Ascending aorta (tissue), 2 donors: ENCODE results near the gene LRBA. TPM values are rescaled to one million over a fixed set of nuclear protein-coding genes. Genes with fewer than 3 reads are reported as not detected.

Source experiments
- DNase-seq, 2 donors: peaks; one replicate each; pipeline ENCODE4 v3.0.0-alpha.2; 2019; ENCODE audit warnings: low spot score in 2 of 2
- H3K27ac ChIP-seq, 2 donors: fragments of 200-600 bp; sonication (generic); one replicate each; pipeline ENCODE4 v1.5.1; 2016 to 2017; ENCODE audit warnings: mild to moderate bottlenecking in 1 of 2
- H3K27me3 ChIP-seq: fragments of 200-600 bp; sonication (generic); one replicate; pipeline ENCODE4 v1.5.1; 2017
- H3K36me3 ChIP-seq, 2 donors: fragments of 200-600 bp; sonication (generic); one replicate each; pipeline ENCODE4 v1.5.1; 2016
- H3K4me1 ChIP-seq, 2 donors: fragments of 200-600 bp; sonication (generic); one replicate each; pipeline ENCODE4 v1.5.1; 2016 to 2017; ENCODE audit warnings: mild to moderate bottlenecking in 1 of 2
- H3K4me3 ChIP-seq, 2 donors: fragments of 200-600 bp; sonication (generic); one replicate each; pipeline ENCODE4 v1.5.1; 2016 to 2017; ENCODE audit warnings: mild to moderate bottlenecking in 1 of 2
- H3K9me3 ChIP-seq, 2 donors: fragments of 200-600 bp; sonication (generic); one replicate each; pipeline ENCODE4 v1.5.1; 2016
- CTCF ChIP-seq, 3 experiments: fragments of 200-600 bp in 2 of 3; fragments of 450-650 bp in 1 of 3; sonication (generic) in 2 of 3; IDR thresholded peaks; one replicate each; pipeline ENCODE4 v1.5.1; 2016 to 2019; ENCODE audit warnings: antibody characterized with exemption in 3 of 3, mild to moderate bottlenecking in 1 of 3, moderate library complexity in 1 of 3
- intact Hi-C: fragments of 100-400 bp; cut with DNase I; formaldehyde crosslinking; loops from one replicate; pipeline ENCODE4 v1.15.1; 2023
- total RNA-seq: library from RNA; depleted of rRNA; stranded (reverse); fragments of >200 nt; gene quantifications from one replicate; pipeline ENCODE4 v1.1.0, GENCODE V29; 2016

LRBA gene
- total RNA-seq, 1 donor from 2014 or later = 15.2 TPM

DNA sequence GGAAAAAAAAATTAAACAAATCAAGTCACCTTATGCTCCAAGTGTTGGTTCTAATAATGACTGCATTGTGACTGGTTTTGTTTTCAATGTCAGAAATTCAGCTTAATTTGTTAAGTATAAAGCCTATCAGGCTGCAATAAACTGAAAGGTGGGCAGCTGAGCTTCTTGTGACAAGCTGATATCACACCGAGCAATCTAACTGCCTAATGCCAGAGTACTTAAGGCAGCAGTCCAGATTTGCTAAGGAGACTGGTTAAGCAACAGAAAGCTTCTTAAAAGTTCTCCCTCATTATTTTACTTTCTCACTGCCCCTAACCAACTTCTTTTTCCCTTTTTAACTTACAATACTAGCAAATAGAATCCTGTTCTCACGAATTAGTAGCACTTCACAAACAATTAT lies 232.2 kb downstream of the LRBA start:
- TF ChIP-seq CTCF (IDR thresholded peaks at IDR 0.05) = no peak
- H3K4me3 ChIP-seq = peak overlapping the region in 1 of 2 donors; percentile 24
- DNase-seq = no peak
- intact Hi-C loops = no loop called here
- H3K27me3 ChIP-seq = no peaks in the 10 kb centered on the region
- H3K9me3 ChIP-seq = no peaks in the 10 kb centered on the region
- H3K4me1 ChIP-seq = no peaks in the 10 kb centered on the region
- H3K27ac ChIP-seq = peak overlapping the region; percentile 15 to 22
- H3K36me3 ChIP-seq = no peaks in the 10 kb centered on the region

- Histone ChIP-seq H3K9me3 (no peaks in the 10 kb centered on the region), H3K4me3 (peak overlapping the region in 1 of 2 donors; percentile 24), H3K36me3 (no peaks in the 10 kb centered on the region), H3K27ac (peak overlapping the region in 1 of 2 donors; percentile 15), H3K27me3 (no peaks in the 10 kb centered on the region), H3K4me1 (no peaks in the 10 kb centered on the region)
- DNase-seq = no peak
- no peak for TF ChIP-seq CTCF (IDR thresholded peaks at IDR 0.05)
- intact Hi-C loops = no loop called here
Observed at GRCh38 chr4:150782311-150782710, 232.8 kb downstream of the LRBA start.

GRCh38 chr4:150781191-150781590 lies 233.9 kb downstream of the LRBA start:
- no peak overlapping the region for H3K4me3 ChIP-seq
- H3K9me3 ChIP-seq = no peaks in the 10 kb centered on the region
- no peak for TF ChIP-seq CTCF (IDR thresholded peaks at IDR 0.05)
- intact Hi-C loops = no loop called here
- H3K36me3 ChIP-seq = no peaks in the 10 kb centered on the region
- no peak overlapping the region for H3K27ac ChIP-seq
- no peaks in the 10 kb centered on the region for H3K27me3 ChIP-seq
- no peaks in the 10 kb centered on the region for H3K4me1 ChIP-seq
- no peak for DNase-seq

DNA sequence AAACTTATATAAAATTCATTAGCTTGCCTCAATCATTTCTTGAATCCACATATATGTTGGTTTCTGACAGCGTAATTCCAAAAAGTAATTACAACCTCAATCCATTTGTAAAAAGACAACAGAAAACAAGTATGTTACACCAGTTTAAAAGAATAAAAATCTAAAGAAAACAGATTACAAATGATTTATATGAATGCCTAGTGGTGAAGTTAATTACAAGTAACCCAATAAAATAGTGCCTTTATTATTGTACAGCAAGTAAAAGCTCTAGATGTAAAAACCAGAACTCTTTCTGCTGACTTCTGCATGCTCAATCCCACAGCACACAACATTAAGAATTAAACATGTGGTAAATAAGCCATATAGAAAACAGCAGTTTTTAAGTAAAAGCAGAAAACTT lies 235.4 kb downstream of the LRBA start:
- Histone ChIP-seq H3K4me1 (no peaks in the 10 kb centered on the region), H3K27me3 (no peaks in the 10 kb centered on the region), H3K4me3 (no peak overlapping the region), H3K36me3 (no peaks in the 10 kb centered on the region), H3K9me3 (no peaks in the 10 kb centered on the region), H3K27ac (no peak overlapping the region)
- intact Hi-C loops = no loop called here
- TF ChIP-seq CTCF (IDR thresholded peaks at IDR 0.05) = no peak
- no peak for DNase-seq

- no peaks in the 10 kb centered on the region for H3K27me3 ChIP-seq
- H3K36me3 ChIP-seq = no peaks in the 10 kb centered on the region
- no peak for DNase-seq
- intact Hi-C loops = no loop called here
- H3K4me1 ChIP-seq = no peaks in the 10 kb centered on the region
- no peak for TF ChIP-seq CTCF (IDR thresholded peaks at IDR 0.05)
- H3K4me3 ChIP-seq = no peak overlapping the region
- H3K27ac ChIP-seq = no peak overlapping the region
- no peaks in the 10 kb centered on the region for H3K9me3 ChIP-seq
Observed at GRCh38 chr4:150773729-150774449, 241.2 kb downstream of the LRBA start.
